ENCODE measurements around the gene ITM2B.
"Not testable (repeated sequence)": the region's sequence is repeated elsewhere in the genome, so short reads cannot be mapped to it uniquely, and the experiment has no call there.

ITM2B gene

GRCh38 chr13:48231933-48232332, 1.1 kb upstream of the ITM2B start:
- peaks cover 24% of the 10 kb centered on the region for H3K4me1 ChIP-seq (ENCODE audit: insufficient read depth, low read length)
- H3K27me3 ChIP-seq (ENCODE audit: control insufficient read depth in 1 of 2, insufficient read depth in 2 of 2, low read length in 2 of 2) = no peaks in the 10 kb centered on the region
- H3K36me3 ChIP-seq (ENCODE audit: insufficient read depth, low read length) = no peaks in the 10 kb centered on the region
- peak overlapping the region; percentile 85 for H3K27ac ChIP-seq (ENCODE audit: low read depth, low read length)
- H3K9ac ChIP-seq (ENCODE audit: low read length) = no peak overlapping the region
- no peaks in the 10 kb centered on the region for H3K9me3 ChIP-seq (ENCODE audit: low read length)
- no peak overlapping the region for H3K4me3 ChIP-seq (ENCODE audit: low read depth in 1 of 2, low read length in 2 of 2)

GRCh38 chr13:48232420-48233045, 473 bp upstream of the ITM2B start:
- H3K9ac ChIP-seq (ENCODE audit: low read length) = peak overlapping the region; percentile 87

GRCh38 chr13:48233889-48234488, 983 bp downstream of the ITM2B start:
- peak overlapping the region; percentile 97 for H3K27ac ChIP-seq (ENCODE audit: low read depth, low read length)
- H3K27me3 ChIP-seq (ENCODE audit: control insufficient read depth in 1 of 2, insufficient read depth in 2 of 2, low read length in 2 of 2) = no peaks in the 10 kb centered on the region
- H3K4me1 ChIP-seq (ENCODE audit: insufficient read depth, low read length) = peaks cover 34% of the 10 kb centered on the region
- peak overlapping the region; percentile 76 to 99 for H3K4me3 ChIP-seq (ENCODE audit: low read depth in 1 of 2, low read length in 2 of 2)
- no peaks in the 10 kb centered on the region for H3K36me3 ChIP-seq (ENCODE audit: insufficient read depth, low read length)
- H3K9ac ChIP-seq (ENCODE audit: low read length) = peak overlapping the region; percentile 99
- no peaks in the 10 kb centered on the region for H3K9me3 ChIP-seq (ENCODE audit: low read length)

More at GRCh38 chr13:48232420-48233045, 473 bp upstream of the ITM2B start:
- H3K9me3 ChIP-seq (ENCODE audit: low read length) = no peaks in the 10 kb centered on the region
- H3K4me1 ChIP-seq (ENCODE audit: insufficient read depth, low read length) = peaks cover 30% of the 10 kb centered on the region
- peak overlapping the region; percentile 53 to 76 for H3K4me3 ChIP-seq (ENCODE audit: low read depth in 1 of 2, low read length in 2 of 2)
- H3K36me3 ChIP-seq (ENCODE audit: insufficient read depth, low read length) = no peaks in the 10 kb centered on the region
- H3K27me3 ChIP-seq (ENCODE audit: control insufficient read depth in 1 of 2, insufficient read depth in 2 of 2, low read length in 2 of 2) = no peaks in the 10 kb centered on the region
- peak overlapping the region; percentile 85 for H3K27ac ChIP-seq (ENCODE audit: low read depth, low read length)

GRCh38 chr13:48234566-48235340, 1.7 kb downstream of the ITM2B start:
- H3K9ac ChIP-seq (ENCODE audit: low read length) = peak overlapping the region; percentile 99
- H3K27me3 ChIP-seq (ENCODE audit: control insufficient read depth in 1 of 2, insufficient read depth in 2 of 2, low read length in 2 of 2) = no peaks in the 10 kb centered on the region
- peaks cover 34% of the 10 kb centered on the region for H3K4me1 ChIP-seq (ENCODE audit: insufficient read depth, low read length)
- peak overlapping the region; percentile 6 to 76 for H3K4me3 ChIP-seq (ENCODE audit: low read depth in 1 of 2, low read length in 2 of 2)
- no peaks in the 10 kb centered on the region for H3K36me3 ChIP-seq (ENCODE audit: insufficient read depth, low read length)
- peak overlapping the region; percentile 64 for H3K27ac ChIP-seq (ENCODE audit: low read depth, low read length)
- H3K9me3 ChIP-seq (ENCODE audit: low read length) = no peaks in the 10 kb centered on the region

- Histone ChIP-seq H3K36me3 (ENCODE audit: insufficient read depth, low read length) (no peaks in the 10 kb centered on the region), H3K9me3 (ENCODE audit: low read length) (no peaks in the 10 kb centered on the region), H3K27me3 (ENCODE audit: control insufficient read depth in 1 of 2, insufficient read depth in 2 of 2, low read length in 2 of 2) (no peaks in the 10 kb centered on the region), H3K27ac (ENCODE audit: low read depth, low read length) (peak overlapping the region; percentile 64), H3K4me1 (ENCODE audit: insufficient read depth, low read length) (peaks cover 35% of the 10 kb centered on the region), H3K9ac (ENCODE audit: low read length) (peak overlapping the region; percentile 71), H3K4me3 (ENCODE audit: low read depth in 1 of 2, low read length in 2 of 2) (peak overlapping the region; percentile 6 to 58)
Observed at GRCh38 chr13:48235341-48236135, 2.5 kb downstream of the ITM2B start.

- no peaks in the 10 kb centered on the region for H3K27me3 ChIP-seq (ENCODE audit: control insufficient read depth in 1 of 2, insufficient read depth in 2 of 2, low read length in 2 of 2)
- peak overlapping the region; percentile 8 for H3K9ac ChIP-seq (ENCODE audit: low read length)
- peak overlapping the region; percentile 40 for H3K27ac ChIP-seq (ENCODE audit: low read depth, low read length)
- no peaks in the 10 kb centered on the region for H3K36me3 ChIP-seq (ENCODE audit: insufficient read depth, low read length)
- no peaks in the 10 kb centered on the region for H3K9me3 ChIP-seq (ENCODE audit: low read length)
- peaks cover 39% of the 10 kb centered on the region for H3K4me1 ChIP-seq (ENCODE audit: insufficient read depth, low read length)
- H3K4me3 ChIP-seq (ENCODE audit: low read depth in 1 of 2, low read length in 2 of 2) = peak overlapping the region in 1 of 2 donors; percentile 17
Observed at GRCh38 chr13:48236528-48237353, 3.7 kb downstream of the ITM2B start.

GRCh38 chr13:48239369-48239768, 6.4 kb downstream of the ITM2B start:
- H3K4me1 ChIP-seq (ENCODE audit: insufficient read depth, low read length) = peaks cover 35% of the 10 kb centered on the region
- H3K27ac ChIP-seq (ENCODE audit: low read depth, low read length); H3K36me3 ChIP-seq (ENCODE audit: insufficient read depth, low read length); H3K27me3 ChIP-seq (ENCODE audit: control insufficient read depth in 1 of 2, insufficient read depth in 2 of 2, low read length in 2 of 2); H3K9ac ChIP-seq (ENCODE audit: low read length); H3K4me3 ChIP-seq (ENCODE audit: low read depth in 1 of 2, low read length in 2 of 2); H3K9me3 ChIP-seq (ENCODE audit: low read length): not testable (repeated sequence)

- no peaks in the 10 kb centered on the region for H3K9me3 ChIP-seq (ENCODE audit: low read length)
- H3K4me3 ChIP-seq (ENCODE audit: low read depth in 1 of 2, low read length in 2 of 2) = no peak overlapping the region
- peaks cover 28% of the 10 kb centered on the region for H3K4me1 ChIP-seq (ENCODE audit: insufficient read depth, low read length)
- no peak overlapping the region for H3K9ac ChIP-seq (ENCODE audit: low read length)
- H3K27ac ChIP-seq (ENCODE audit: low read depth, low read length) = no peak overlapping the region
- H3K27me3 ChIP-seq (ENCODE audit: control insufficient read depth in 1 of 2, insufficient read depth in 2 of 2, low read length in 2 of 2) = no peaks in the 10 kb centered on the region
- no peaks in the 10 kb centered on the region for H3K36me3 ChIP-seq (ENCODE audit: insufficient read depth, low read length)
Observed at GRCh38 chr13:48241651-48242050, 8.6 kb downstream of the ITM2B start.

GRCh38 chr13:48242677-48243076, 9.7 kb downstream of the ITM2B start:
- no peaks in the 10 kb centered on the region for H3K27me3 ChIP-seq (ENCODE audit: control insufficient read depth in 1 of 2, insufficient read depth in 2 of 2, low read length in 2 of 2)
- no peak overlapping the region for H3K4me3 ChIP-seq (ENCODE audit: low read depth in 1 of 2, low read length in 2 of 2)
- no peak overlapping the region for H3K9ac ChIP-seq (ENCODE audit: low read length)
- H3K27ac ChIP-seq (ENCODE audit: low read depth, low read length) = no peak overlapping the region
- H3K4me1 ChIP-seq (ENCODE audit: insufficient read depth, low read length) = peaks cover 18% of the 10 kb centered on the region
- H3K9me3 ChIP-seq (ENCODE audit: low read length) = no peaks in the 10 kb centered on the region
- H3K36me3 ChIP-seq (ENCODE audit: insufficient read depth, low read length) = no peaks in the 10 kb centered on the region

GRCh38 chr13:48244159-48244558, 11.2 kb downstream of the ITM2B start:
- H3K4me3 ChIP-seq (ENCODE audit: low read depth in 1 of 2, low read length in 2 of 2) = no peak overlapping the region
- H3K4me1 ChIP-seq (ENCODE audit: insufficient read depth, low read length) = peaks cover 21% of the 10 kb centered on the region
- no peaks in the 10 kb centered on the region for H3K27me3 ChIP-seq (ENCODE audit: control insufficient read depth in 1 of 2, insufficient read depth in 2 of 2, low read length in 2 of 2)
- no peak overlapping the region for H3K27ac ChIP-seq (ENCODE audit: low read depth, low read length)
- H3K9me3 ChIP-seq (ENCODE audit: low read length) = no peaks in the 10 kb centered on the region
- no peaks in the 10 kb centered on the region for H3K36me3 ChIP-seq (ENCODE audit: insufficient read depth, low read length)
- no peak overlapping the region for H3K9ac ChIP-seq (ENCODE audit: low read length)
